ENCODE data around the gene MED12L.
A peak's percentile ranks its signal among the peaks of the same experiment; 100 is the strongest.

DNA sequence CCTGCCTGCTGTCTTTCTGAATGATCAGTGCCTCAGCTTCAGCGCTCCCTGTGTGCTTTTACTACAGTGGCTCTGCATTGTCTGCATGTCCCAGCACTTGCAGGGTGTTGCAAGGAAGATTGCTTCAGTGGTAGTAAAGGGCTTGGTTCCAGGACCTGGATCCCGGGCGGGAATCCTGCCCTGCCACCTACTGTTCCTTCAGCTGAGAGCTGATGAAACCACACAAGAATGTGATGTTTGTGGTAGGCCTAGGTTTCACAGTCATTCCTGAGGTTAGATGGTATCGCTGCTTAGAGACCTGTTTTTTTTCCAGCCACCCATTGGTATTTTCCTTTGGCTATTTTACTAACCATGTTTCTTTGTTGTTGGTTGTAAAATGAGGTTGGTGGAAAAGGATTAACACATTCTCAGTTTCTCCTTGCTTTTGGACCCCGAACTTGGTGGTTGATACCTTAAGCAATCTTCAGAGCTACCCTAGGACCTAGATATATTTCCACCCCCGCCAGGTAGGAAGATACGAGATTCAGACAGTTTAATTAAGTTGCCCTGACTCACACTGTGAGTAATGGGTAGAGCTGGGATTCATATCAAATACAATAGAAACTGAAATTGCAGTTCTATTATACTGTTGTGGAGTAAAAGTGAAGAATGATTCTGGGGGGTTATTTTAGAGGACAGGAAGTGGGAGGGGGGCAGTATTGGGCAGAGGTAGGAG is 219.8 kb downstream of the MED12L start:
- TF ChIP-seq, protein P1, sequence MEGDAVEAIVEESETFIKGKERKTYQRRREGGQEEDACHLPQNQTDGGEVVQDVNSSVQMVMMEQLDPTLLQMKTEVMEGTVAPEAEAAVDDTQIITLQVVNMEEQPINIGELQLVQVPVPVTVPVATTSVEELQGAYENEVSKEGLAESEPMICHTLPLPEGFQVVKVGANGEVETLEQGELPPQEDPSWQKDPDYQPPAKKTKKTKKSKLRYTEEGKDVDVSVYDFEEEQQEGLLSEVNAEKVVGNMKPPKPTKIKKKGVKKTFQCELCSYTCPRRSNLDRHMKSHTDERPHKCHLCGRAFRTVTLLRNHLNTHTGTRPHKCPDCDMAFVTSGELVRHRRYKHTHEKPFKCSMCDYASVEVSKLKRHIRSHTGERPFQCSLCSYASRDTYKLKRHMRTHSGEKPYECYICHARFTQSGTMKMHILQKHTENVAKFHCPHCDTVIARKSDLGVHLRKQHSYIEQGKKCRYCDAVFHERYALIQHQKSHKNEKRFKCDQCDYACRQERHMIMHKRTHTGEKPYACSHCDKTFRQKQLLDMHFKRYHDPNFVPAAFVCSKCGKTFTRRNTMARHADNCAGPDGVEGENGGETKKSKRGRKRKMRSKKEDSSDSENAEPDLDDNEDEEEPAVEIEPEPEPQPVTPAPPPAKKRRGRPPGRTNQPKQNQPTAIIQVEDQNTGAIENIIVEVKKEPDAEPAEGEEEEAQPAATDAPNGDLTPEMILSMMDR (IDR thresholded peaks at IDR 0.05), result peak; percentile 33
- TF ChIP-seq FOXM1 (IDR thresholded peaks at IDR 0.05; ENCODE audit: low read depth) (peak; percentile 29; the same call in 1 of the 2 replicates), SMC3 (IDR thresholded peaks at IDR 0.05; ENCODE audit: low read depth, low read length) (no peak), RAD21 (IDR thresholded peaks at IDR 0.05; ENCODE audit: low read length) (no peak), GABPA (IDR thresholded peaks at IDR 0.05; ENCODE audit: low read depth) (no peak), POLR2AphosphoS5 (IDR thresholded peaks at IDR 0.05; ENCODE audit: low read depth, low read length) (peak; percentile 79), TEAD4 (IDR thresholded peaks at IDR 0.05; ENCODE audit: borderline replicate concordance, insufficient read depth) (peak; percentile 97)
- TF ChIP-seq, protein P2, sequence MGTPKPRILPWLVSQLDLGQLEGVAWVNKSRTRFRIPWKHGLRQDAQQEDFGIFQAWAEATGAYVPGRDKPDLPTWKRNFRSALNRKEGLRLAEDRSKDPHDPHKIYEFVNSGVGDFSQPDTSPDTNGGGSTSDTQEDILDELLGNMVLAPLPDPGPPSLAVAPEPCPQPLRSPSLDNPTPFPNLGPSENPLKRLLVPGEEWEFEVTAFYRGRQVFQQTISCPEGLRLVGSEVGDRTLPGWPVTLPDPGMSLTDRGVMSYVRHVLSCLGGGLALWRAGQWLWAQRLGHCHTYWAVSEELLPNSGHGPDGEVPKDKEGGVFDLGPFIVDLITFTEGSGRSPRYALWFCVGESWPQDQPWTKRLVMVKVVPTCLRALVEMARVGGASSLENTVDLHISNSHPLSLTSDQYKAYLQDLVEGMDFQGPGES (IDR thresholded peaks at IDR 0.05; ENCODE audit: low read depth, low read length), result no peak
- TF ChIP-seq, protein P3, sequence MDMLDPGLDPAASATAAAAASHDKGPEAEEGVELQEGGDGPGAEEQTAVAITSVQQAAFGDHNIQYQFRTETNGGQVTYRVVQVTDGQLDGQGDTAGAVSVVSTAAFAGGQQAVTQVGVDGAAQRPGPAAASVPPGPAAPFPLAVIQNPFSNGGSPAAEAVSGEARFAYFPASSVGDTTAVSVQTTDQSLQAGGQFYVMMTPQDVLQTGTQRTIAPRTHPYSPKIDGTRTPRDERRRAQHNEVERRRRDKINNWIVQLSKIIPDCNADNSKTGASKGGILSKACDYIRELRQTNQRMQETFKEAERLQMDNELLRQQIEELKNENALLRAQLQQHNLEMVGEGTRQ (IDR thresholded peaks at IDR 0.05; ENCODE audit: borderline replicate concordance, low read depth, low read length), result no peak

Measured in SK-N-SH (cell line).